Stimulated activated CD8-positive, alpha-beta memory T cell treated with anti-CD3 and anti-CD28 coated beads, Interleukin-2, amount 100 ng/mL, for 1 hour (primary cell): ENCODE measurements around the gene PDK2.

ENCODE experiments used
- DNase-seq, 2 donors: peaks; one replicate each; pipeline ENCODE4 v3.0.0-alpha.2; 2020; ENCODE audit warnings: low read depth in 2 of 2

The PDK2 gene

DNA sequence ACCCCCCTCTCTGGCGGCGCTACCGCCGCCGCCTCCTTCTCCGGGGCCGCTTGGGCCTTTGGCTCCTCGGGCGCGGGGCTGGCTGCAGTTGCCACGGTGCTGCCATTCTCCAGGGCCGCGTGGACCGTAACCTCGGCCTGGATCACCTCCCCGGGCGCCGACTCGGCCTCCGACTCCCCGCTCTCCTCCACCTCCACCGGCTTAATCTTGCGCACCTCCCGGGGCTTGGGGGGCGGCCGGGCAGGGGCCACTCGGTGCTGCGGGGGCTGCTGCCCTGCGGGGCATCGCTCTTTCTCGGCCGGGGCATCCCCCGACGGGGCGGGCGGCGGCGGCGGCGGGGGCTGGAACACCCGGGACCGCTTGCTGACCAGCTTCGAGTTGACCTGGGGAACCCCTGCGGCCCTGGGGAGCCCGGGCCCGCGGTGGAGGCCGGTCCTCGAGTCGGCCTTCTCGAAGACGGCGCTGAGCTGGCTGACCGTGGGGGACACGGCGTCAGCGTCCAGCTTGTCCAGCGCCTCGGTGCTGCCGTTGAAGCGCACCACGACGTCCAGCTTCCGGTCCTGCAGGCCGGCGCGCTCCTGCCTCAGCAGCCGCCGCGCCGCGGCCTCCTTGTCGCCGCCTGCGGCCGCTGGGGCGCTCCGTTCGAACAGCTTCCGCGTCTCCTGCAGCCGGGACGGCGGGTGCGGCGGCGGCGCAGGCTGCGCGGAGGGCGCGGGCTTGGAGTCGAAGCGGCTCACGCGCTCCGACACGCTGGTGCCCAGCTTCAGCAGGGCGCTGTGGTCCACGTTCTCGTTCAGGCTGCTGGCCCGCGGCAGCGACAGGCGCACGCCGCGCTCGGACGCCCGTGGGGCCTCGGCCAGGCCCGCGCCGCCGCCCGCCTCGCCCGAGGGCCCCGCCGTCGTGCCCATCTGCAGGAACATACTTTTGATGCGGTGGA, 54.5 kb downstream of the PDK2 start:
- DNase-seq = no peak

DNA sequence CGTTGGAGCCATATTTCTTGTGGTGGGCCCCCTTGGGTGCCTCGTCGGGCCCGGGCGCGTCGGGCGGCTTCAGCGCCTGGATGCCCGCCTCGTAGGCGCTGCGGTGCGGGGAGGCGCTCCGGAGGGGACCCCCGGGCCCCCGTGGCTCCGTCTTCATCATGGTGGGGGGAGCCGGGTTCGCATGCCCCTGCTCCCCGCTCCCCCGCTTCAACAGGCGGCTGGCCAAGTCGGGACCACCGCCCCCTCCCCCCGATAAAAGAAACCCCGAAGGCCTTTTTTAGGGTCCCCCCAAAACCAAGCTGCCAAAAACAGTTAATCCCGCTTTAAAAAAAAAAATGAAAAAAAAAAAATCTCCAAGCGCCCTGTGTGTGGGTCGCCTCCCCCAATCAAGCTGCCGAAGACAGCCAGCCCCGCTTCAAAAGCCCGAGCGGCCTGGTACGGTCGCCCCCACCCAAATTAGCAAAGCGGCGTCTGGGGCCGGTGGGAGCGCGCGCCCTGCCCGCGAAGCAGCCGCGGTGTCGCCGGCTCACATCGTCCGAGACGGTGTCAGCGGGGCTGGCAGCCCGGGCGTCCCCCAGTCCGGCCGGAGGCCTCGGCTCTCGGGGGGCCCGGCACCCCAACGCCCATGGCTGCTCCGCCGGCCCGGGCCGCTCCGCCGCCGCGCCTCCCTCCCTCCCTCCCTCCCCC, 55.3 kb downstream of the PDK2 start, which contains the start of gene PPP1R9B:
PPP1R9B (minus strand) TSS at position 324 of the 687 bp plus-strand sequence; CDS start at position 160, 164 bp downstream.
- DNase-seq = no peak

DNA sequence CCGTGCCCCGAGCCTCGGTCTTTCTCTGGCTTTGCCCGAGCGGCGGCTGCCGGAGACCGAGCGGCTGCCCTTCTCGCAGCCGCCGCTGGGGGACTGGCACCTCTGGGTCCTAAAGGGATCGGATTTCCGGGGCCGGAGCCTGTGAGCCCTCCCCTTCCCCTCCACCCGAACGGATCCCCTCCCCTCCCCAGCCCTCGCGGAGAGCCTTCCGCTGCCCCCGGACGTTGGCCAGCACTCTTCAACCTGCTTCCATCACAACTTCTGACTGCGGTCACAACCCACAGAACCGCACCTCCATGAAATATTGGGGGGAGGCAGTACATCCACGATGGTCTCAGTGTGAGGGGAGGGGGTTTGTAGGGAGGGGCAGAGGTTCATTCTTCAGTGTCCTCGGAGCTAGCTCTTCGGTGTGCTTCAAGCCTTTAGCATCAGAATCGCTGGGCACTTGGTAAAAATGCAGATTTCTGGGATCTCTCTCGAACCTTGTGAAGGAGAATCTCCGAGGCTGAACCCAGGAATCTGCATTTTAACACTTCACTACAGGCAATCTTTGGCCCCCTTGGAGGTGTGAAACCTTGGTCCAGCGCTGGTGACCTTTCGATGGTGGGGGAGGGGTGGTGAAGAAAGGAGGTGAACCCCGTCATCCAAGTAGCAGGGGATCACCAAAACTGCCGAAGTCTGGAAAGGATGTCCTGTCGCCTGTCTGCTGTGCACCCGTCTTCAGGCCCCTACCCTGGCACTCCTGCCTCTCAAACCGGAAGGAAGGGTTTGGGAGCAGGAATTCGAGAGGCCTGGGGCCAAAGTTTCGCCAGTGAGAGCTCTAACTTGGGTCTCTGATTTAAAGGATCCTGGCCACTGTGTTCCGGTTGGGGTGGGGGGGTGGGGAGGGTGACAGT, 56.1 kb downstream of the PDK2 start:
- peak; percentile 67 to 74 for DNase-seq

DNA sequence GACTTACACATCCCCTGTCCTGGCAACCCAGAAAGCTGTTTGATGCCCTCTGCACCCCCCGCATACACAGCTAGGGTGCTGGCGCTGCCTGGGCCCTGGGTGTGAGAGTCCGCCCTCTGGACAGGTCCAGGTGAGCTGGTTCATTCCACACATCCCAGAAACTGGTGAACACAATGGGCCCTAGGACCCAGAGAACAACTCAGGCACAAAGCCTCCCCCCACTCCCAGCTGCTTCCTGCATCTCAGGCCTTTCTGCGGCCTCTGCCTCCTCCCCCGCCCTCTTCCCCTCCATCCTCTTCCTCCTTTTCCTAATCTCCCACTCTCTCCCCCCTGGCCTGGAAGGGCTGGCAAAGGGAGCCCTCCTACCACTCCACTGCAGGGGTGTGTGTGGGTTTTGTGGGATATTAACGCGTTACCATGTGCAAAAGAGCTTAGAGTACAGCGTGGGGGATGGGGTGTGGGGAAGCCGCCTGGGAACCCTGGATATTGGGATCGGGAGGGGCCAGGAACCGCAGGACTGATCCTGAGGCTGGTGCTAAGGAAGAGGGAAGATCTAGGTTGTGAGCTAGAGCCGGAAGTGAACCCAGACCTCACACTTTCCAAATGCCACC, 56.9 kb downstream of the PDK2 start:
- DNase-seq = no peak

DNA sequence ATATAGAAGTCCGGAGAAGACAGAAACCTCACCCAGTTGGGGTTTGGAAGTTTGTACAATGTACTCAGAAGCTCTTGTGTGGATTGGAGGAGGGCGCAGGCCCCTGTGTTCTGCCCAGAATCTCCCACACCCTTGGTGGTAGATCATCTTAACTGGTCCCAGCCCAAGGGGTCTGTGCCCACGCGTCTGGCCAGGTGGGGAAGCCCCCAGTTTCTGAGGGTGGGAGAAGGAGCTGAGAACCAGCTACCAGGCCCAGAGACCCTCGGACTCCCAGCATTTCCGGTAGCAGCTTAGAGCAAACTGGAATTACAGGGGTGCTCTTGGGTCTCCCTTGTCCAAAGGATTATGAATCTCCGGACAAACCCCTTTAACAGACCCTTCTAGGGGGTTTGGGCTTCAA, 57.6 kb downstream of the PDK2 start:
- DNase-seq = no peak

DNA sequence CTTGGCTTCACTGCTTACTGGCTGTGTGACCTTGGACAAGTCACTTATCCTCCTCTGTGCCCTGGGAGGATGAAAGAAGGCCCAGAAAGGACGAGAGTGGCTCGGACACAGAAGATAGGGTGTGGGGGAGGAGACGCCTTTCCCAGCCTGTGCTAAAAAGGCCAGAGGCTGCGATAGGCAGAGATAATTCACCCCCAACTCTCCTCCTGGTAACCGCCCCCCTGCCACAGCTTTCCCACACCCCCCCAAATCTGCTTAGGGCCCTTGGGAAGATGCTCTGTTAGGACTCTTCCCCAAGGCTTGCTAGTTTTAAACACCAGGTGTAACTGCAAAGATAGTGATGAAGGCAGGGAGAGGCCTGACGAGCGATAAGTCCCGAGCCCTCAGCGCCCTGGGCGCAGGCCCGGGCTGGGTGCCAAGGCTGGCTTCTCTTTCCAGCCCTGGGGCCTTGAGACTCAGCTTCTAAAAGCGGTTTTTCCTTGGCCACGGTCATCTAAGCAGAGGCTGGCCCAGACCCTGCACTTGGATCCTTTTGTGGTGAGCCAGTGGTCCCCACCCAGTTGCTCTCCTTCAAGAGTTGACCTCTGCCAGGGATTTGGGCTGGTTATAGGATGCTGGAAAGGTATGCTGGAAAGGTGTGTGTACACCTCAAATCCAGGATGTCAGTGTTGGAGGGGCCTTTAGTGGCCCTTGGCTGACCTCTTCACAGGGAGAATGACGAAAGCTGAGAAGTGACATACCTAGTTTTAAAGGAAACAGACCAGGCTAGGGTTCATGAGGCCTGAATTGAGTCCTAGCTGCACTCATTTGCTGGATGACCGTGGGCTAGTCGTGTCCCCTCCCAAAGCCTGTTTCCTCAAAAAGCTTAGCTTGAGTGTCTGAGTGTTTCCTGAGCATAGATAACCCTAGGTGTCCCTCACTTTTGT, 58.8 kb downstream of the PDK2 start:
- DNase-seq = no peak

DNA sequence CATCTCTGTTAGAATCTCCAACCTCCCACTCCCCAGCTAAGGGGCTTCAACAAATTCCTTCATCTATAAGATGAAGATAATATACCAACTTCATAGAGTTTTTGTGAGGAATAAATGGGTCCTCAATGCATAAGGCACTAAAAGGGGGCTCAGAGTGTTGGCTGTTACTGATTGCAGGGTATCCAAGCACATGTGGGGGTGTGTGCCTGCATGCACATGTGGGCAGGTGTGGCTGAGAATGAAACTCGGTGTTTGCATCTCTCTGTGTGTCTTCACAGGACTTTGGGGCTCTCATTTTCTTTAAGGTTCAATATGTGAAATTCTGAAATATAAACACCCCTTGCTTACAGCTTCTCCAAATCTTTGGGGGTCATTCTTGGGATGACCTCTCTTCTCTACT, 59.5 kb downstream of the PDK2 start:
- DNase-seq = no peak

DNA sequence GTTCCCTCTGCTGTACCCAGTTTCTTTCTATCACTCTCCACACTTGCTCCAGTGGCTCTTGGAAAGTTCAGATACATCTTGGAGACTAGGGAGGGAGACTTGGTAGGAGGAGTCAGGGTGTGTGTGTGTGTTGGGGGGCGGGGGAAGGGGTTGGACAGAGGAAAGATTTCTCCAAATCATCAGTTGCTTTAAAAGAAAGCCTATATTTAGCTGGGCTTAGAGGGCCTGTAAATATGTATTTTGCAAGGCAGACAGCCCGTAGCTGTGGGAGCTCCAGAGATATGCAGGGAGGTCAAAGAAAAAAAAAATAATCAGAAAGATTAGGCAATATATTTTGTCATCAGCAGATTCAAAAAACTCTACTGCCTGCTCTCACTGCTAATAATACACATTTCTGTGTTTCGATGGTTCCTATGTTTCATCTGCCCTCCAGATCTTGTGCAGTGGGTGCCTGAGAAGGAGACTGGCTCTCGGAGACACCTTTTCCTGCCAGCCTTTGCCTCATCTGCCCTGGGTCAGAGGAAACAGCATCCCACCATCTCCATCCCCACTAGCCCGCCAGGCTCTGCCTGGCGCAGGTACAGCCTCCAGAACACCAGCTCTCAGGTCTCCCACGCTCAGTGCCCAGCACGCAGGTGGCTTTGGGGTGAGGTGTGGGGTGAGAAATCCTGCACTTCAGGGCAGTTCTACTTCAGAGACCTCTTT, 60.1 kb downstream of the PDK2 start:
- no peak for DNase-seq

DNA sequence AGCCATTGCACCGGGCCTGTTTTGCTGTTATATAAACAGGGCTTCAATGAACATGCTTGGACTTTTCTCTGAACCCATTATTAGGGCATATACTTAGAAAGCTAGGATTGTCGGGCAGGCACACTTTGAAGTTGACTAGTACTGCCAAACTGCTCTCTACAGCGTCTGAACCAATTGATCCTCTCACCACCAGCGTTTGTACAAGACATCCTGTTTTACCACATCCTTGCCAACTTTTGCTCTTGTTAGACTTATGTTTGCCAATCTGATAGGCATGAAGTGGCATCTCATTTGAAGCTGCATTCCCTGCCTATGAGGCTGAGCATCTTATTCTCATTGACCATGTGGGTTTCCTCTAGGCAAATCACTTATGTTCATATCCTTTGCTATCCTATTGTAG, 62.7 kb downstream of the PDK2 start:
- DNase-seq = no peak

DNA sequence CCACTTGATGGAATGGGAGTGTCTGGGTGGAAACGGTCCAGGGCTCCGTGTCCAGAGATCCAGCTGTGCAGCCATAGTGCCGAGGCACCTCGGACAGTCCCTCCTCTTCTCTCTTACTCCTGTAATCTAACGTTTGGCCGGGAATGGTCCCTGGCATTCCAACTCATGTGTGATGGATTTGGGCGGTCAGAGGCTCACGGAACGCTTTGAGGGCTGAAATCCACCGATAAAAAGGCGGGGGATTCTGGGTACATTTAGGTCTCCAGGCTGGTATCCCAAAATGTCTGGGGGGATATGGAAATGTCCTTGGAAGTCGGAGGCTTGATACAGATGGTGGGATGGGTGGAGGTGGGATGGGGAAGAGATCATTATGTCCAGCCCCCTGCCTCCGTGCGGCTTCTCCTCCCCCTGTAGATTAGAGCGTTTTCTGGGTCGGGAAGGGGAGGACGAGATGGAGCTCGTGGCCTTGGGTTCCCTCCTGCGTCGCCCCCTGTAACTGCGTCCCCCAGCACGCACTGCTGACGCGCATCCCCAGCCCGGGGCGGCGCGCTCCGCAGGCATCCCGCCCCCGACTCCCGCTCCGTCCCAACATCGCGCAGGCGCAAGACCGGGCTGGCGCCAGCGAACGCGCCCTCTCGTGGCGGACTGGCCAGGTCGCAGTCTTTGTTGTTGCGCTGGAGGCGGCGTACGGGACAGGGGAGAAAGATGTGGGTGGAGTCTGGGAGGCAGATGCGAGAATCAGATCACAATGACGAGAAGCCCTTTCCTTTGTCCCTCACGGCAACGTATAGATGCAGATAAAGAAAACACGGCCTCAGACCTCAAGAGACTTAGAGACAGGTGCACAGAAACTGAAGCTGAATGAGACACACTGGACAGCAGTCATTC, 66.1 kb downstream of the PDK2 start:
- peak; percentile 87 to 91 for DNase-seq
